Measurements from ENCODE around the gene SPIN2B. TPM values are rescaled to one million over a fixed set of nuclear protein-coding genes. Genes with fewer than 3 reads are reported as not detected.
"Not testable (repeated sequence)": the region's sequence is repeated elsewhere in the genome, so short reads cannot be mapped to it uniquely, and the experiment has no call there.

The SPIN2B gene
- 19.8 TPM for total RNA-seq

DNA sequence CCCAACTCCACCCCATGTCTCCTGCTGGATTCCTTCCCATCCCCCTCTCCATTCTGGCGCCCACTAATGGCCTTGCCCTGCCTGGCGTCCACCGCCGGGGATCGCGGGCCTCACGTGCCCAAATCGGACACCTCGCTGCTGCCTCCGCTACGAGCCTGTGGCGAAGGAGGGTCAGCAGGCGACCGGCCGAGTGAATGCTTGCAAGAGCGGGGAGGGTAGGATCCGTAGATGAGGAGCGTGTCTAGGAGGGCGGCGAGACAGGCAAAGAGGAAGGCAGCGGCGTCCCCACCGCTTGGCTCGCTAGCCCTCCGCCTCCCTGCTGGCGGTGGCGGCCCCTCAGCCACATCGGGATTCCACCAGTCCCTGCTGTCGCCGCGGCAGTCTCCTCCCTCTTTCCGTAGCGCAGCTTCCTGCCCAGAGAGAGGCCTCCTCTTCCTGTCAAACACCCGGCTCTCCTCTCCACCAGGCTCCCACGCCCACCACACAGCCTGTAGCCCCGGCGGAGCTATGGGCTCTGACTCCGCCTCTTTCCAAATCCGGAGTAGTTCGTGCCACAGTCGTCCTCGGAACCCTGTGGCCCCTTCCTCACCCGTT, at the start of gene SPIN2B:
Gene SPIN2B (minus strand): TSS at position 387 of the 594 bp plus-strand sequence.
- peak; percentile 79 for DNase-seq (ENCODE audit: low spot score)

DNA sequence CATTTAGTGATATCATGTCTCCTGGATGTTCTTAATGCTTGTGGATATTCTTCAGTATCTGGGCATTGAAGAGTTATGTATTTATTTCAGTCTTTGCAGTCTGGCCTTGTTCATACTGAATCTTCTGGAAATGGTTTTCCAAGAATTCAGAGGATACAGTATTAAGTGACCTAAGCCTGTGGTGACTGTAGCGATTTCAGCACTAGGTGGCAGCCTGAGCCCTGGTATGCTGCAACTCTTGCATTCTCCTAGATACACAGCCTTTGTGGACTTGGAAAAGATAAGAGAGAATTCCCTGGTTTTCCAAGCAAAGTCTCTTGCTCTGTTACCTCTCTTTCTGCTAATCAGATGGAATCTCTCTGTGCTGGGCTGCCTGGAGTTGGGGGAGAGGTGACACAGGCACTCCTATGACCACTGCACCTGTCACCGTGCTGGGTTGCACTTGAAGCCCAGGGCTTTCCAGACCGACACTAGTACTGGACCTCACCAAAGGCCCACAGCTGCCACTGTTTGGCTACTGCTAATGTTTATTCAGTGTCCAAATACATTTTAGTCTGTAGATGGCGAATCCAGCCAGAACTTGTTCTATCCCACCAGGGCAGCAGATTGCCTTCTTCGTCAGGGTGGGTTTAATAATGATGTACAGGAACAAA, 35.2 kb upstream of the SPIN2B start:
- no peak for DNase-seq (ENCODE audit: low spot score)

DNA sequence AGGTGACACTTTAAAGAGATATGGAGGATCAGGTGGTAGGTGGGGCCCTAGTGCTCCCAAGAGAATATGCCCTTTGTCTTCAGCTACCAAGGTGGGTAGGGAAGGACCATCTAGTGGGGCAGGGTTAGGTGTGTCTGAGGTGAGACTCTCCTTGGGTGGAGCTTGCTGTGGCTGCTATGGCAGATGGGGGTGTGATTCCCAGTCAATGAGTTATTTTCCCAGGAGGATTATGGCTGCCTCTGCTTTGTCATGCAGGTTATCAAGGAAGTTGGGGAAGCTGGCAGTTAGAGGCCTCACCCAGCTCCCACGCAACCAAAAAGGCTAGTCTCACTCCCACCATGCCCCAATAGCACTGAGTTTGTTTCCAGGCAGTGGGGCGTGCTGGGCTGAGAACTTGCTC, 33.8 kb upstream of the SPIN2B start:
- DNase-seq (ENCODE audit: low spot score), result no peak

DNA sequence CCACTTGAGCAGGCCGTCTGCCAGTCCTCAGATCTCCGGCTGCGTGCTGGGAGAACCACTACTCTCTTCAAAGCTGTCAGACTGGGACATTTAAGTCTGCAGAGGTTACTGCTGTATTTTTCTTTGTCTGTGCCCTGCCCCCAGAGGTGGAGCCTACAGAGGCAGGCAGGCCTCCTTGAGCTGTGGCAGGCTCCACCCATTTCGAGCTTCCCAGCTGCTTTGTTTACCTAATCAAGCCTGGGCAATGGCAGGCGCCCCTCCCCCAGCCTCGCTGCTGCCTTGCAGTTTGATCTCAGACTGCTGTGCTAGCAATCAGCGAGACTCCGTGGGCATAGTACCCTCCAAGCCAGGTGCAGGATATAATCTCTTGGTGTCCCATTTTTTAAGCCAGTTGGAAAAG, 30.9 kb upstream of the SPIN2B start:
- not testable (repeated sequence) for DNase-seq (ENCODE audit: low spot score)

DNA sequence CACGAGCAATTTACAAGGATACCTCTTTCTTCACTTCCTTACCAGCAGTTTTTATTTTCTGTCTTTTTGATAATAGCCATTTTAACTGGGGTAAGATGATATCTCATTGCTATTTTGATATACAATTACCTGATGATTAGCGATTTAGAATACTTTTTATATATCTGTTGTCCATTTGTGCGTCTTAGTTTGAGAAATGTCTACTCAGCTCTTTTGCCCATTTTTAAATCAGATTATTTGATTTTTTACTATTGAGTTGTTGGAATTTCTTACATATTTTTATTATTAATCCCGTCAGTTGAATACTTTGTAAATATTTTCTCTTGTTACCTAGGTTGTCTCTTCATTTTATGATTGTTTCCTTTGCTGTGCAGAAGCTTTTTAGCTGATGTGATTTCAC, 17.3 kb upstream of the SPIN2B start:
- no peak for DNase-seq (ENCODE audit: low spot score)

DNA sequence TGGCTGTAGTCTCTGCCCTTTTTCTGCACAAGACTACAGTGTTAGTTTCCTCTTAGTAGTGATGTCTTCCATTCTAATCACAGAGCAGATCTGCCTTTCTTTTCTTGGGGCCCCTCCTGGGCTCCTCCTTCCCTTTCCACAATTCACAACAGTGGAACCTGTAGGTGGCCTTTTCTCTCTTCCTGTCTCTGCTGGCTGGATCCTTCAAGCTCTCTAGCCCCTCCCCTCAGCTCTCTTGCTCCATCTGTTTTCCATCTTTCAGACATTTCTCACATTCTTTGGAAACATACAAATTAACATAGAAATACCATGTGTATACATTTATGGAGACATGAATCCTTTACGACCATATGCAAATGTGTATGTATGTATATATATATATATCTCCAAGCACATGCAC, 16.2 kb upstream of the SPIN2B start:
- DNase-seq (ENCODE audit: low spot score), result no peak

DNA sequence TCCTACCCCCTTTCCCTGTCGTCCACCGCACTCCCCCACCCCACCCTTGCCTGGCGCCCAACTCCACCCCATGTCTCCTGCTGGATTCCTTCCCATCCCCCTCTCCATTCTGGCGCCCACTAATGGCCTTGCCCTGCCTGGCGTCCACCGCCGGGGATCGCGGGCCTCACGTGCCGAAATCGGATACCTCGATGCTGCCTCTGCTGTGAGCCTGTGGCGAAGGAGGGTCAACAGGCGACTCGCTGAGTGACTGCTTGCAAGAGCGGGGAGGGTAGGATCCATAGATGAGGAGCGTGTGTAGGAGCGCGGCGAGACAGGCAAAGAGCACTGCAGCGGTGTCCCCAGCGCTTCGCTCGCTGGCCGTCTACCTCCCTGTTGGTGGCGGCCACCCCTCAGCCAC, 15.7 kb upstream of the SPIN2B start, which contains the start of gene SPIN2A:
Gene SPIN2A (minus strand): TSS at position 325 of the 400 bp plus-strand sequence. CDS start 800 bp downstream, outside the sequence.
- DNase-seq (ENCODE audit: low spot score), result not testable (repeated sequence)

DNA sequence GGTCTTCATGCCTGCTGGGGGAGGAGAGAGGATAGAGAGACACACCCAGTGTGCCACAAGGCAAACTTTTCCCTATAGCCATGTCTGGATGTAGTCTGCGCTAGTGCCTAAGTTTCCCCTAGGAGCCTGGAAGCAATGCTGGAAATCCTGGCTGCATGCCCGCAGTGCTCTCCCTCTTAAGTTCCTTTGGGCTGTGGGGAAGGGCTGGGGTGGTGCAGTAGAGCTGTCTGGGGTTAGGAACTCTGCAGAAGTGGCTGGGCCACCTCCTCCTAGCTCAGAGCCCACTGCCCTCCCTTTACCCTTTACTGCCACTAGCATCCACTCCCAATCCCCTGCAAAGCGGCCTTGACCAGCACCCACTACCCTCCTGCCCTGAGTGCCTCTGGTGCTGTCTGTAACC, 15.2 kb upstream of the SPIN2B start:
- DNase-seq (ENCODE audit: low spot score), result not testable (repeated sequence)

DNA sequence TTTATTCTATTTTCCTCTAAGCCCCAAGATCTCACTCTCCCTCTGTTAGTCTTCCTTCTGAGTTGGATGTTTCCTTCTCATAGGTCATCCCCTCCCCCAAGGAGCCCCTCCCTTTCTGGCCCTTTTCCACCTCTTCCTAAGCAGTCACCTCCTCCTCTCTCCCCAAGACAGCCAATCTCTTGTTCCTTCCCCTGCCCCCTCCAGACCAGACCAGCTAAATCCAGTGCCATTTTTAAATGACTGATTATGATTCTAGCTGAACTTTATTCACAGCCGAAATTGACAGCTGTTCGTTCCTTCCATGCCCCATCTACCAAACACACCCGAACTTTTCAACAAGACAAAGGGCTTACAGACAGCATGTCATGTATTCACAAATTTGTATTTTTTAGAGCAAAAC, 13.9 kb upstream of the SPIN2B start:
- DNase-seq (ENCODE audit: low spot score), result no peak

DNA sequence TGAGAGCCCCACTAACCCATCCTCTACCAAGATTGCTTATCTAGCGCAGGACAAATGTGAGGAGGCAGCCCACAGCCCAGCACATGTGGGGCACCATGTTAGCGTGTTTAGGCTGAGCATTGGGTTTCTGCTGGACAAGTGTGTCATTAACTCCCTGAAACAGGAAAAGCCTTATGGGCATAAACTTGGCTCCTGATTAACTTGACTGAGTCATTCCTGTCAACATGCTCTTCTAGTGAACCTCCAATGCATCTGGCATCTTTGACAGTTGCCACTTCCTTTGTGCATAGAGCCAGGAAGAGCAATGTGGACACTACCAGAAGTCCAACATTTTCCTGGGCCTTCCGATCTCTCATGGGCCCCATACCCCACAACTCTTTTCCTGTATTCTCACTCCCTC, 13.4 kb upstream of the SPIN2B start:
- no peak for DNase-seq (ENCODE audit: low spot score)

DNA sequence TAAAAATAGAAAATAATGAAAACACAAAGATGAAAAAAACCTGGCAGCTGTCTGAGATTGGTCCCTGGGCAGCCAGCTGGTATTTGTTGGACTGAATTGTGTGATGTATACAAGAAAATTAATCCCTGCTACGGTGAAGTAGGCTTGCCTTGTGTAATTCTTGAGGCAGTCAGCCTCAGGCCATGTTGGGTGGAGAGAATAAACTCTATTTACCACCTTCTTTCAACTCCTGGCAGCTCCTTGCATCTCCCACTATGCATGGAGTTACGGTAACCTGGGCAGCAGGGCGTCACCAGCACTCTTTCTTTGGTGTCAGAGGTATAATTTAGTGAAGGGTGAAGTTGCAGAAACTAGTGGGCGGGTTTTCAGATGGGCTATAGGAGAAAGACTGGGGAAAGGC, 12.4 kb upstream of the SPIN2B start:
- DNase-seq (ENCODE audit: low spot score), result no peak

DNA sequence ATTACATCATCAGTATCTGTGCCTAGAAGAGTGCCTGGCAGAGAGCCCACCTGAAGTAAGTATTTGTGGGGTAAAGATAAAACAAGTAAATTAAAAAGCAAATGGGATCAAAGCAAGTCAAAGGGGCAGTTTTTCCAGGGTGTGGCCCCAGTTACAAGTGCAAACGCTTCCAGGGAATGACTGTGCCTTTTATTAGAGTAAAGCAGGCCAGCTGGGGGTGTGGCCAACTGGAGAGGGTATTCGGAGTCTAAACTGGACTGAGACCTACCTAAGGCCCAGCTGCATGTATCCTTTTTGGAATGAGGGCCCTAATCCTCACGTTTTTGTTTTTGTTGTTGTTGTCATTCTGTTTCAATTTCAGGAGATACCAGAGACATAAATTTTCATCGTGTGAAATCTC, 11.9 kb upstream of the SPIN2B start:
- not testable (repeated sequence) for DNase-seq (ENCODE audit: low spot score)

DNA sequence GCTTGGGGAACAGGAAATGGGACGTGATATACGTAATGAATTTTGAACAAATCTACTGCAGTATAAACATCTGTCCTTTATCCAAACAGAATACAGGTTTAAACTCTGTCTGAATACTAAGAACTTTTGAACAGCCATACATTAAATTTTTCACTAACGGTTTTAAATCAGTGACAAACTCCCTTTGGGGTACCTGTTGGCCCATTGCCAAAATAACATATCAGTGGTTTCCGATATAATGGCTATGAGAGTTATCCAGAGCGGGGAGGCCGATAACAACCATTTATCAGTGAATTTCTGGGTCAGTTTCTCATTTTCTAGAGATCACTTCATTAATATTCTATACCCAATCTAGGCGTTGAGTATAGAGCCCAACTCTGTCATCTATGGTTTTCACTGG, 10.7 kb upstream of the SPIN2B start:
- no peak for DNase-seq (ENCODE audit: low spot score)

DNA sequence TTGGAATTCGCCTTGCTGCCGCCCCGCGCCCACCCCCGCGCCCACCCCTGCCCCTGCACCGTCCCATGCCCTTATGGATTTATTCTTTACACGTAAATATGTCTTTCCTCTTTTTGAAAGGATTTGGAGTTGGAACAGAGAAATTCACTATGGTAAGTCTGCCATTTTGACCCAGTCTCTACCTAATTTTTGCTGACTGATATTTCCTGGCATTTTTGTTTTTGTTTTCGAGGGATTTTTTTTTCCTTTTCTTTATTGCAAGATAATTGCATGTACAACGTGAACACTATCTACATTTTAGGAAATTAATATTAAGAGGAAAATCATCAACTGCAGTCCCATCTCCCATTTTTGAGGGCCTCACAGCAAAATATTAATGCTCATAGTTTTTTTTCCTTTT, 468 bp upstream of the SPIN2B start:
- DNase-seq (ENCODE audit: low spot score), result no peak

DNA sequence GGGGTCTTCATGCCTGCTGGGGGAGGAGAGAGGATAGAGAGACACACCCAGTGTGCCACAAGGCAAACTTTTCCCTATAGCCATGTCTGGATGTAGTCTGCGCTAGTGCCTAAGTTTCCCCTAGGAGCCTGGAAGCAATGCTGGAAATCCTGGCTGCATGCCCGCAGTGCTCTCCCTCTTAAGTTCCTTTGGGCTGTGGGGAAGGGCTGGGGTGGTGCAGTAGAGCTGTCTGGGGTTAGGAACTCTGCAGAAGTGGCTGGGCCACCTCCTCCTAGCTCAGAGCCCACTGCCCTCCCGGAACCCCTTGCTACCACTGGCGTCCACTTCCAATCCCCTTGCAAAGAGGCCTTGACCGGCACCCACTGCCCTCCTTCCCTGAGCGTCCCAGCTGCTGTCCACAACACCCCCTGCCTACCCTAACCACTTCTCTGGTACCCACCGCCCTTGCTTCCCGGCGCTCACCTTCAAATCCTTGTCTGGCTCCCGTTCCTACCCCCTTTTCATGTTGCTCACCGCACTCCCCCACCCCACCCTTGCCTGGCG, 658 bp downstream of the SPIN2B start:
- not testable (repeated sequence) for DNase-seq (ENCODE audit: low spot score)

DNA sequence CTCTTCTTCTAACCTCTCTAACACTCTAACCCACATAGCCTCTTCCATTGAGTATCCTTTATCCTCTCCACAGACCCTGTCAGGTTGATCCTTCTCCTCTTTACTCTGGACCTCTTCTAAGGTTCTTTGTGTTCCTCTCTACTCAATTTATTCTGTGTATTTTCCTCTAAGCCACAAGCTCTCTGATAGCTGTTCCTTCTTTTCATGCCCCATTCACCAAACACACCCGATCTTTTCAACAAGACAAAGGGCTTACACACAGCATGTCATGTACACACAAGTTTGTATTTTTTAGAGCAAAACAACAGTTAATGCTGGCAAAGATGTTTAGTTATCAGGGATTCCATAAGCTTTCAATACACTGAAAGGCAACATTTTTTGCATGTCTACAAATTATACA, 1.9 kb downstream of the SPIN2B start:
- DNase-seq (ENCODE audit: low spot score), result no peak

DNA sequence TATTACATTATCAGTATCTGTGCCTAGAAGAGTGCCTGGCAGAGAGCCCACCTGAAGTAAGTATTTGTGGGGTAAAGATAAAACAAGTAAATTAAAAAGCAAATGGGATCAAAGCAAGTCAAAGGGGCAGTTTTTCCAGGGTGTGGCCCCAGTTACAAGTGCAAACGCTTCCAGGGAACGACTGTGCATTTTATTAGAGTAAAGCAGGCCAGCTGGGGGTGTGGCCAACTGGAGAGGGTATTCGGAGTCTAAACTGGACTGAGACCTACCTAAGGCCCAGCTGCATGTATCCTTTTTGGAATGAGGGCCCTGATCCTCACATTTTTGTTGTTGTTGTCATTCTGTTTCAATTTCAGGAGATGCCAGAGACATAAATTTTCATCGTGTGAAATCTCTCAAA, 3.8 kb downstream of the SPIN2B start:
- not testable (repeated sequence) for DNase-seq (ENCODE audit: low spot score)

DNA sequence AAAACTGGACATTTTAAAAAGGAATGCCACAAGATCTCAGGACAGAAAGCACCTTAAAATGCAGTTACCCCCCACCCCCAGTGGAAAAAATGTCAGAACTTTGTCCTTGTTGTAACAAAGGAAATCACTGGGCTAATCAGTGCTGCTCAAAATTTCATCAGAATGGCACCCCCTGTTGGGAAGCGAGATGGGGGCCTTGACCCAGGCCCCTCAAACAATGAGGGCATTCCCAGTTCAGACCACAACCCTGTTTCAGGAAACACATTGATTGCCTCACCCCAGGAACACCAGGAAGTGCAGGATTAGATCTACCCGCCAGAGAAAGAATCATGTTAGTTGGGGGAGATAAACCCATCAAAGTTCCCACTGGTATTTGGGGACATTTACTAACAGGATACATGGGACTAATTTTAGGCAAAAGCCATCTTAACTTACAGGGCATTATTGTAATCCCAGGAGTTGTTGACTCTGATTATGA, 16.4 kb downstream of the SPIN2B start:
- DNase-seq (ENCODE audit: low spot score), result no peak

DNA sequence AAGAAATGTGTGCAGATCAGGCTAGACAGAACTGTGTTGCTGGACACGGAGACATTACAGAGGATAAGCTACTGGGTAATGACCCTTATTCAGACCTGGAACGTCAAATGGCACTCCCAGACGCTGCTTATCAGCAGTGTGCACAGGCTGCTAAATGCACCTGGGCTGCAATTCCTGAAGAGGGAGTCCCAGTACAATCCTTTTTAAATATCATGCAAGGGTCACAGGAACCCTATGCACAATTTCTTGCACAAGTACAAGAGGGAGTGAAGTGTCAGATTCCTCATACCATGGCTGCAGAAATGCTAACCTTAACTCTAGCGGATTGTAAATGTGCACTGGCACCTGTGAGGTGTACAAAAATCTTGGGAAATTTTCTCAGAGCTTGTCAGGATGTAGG, 16.9 kb downstream of the SPIN2B start:
- no peak for DNase-seq (ENCODE audit: low spot score)

DNA sequence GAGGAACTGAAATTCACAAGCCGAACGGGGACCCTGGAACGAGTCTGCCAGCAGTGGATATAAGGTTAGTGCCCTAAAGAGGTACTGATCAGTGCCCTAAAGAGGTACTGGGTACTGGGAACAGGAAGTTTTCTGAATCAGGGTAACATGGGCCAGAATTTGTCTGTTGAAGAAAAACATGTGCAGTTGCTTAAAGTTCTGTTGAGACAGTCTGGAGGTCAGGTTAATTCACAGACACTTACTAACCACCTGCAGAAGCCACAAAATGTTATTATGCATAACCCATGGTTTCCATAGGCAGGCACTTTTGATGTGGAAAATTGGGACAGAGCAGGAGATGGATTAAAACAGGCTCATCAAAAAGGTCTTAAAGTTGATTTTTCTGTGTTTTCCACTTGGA, 17.9 kb downstream of the SPIN2B start:
- DNase-seq (ENCODE audit: low spot score), result no peak

DNA sequence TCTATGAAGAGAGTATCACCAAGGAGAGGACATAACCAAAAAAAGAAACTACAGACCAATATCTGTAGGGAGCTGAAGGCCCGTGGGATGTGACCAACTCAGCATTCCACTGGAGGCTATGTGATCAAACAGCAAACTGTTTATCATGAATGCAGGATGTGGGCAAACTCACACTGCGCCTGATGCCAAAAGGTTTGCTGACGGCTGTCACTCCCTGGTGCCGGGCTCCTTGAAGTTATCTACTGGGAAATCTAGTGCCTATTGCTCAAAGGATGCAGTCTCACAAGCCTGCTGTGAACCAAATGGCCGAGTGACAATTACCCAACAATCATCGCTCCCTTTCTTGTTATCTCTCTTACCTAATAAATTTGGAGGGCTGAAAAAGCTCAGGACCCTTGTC, 18.4 kb downstream of the SPIN2B start:
- not testable (repeated sequence) for DNase-seq (ENCODE audit: low spot score)

DNA sequence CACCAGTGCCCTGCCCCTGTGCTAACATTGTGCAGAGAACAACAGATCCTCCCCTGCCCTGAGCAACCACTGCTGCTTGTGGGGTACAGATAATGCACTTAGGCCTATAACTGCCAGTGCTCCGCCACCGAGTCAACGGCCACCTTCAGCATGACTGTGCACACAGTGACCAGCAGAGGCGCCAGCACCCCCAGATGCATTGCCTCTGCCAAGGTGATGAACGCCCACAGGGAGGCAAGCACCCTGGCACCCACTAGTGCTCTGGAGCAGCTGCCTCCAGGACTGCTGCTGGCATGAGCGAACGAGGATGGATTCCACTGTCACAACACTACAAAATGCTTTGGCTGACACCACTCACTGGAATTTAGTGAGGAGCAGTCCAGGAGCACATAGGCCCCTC, 38.2 kb downstream of the SPIN2B start:
- no peak for DNase-seq (ENCODE audit: low spot score)

DNA sequence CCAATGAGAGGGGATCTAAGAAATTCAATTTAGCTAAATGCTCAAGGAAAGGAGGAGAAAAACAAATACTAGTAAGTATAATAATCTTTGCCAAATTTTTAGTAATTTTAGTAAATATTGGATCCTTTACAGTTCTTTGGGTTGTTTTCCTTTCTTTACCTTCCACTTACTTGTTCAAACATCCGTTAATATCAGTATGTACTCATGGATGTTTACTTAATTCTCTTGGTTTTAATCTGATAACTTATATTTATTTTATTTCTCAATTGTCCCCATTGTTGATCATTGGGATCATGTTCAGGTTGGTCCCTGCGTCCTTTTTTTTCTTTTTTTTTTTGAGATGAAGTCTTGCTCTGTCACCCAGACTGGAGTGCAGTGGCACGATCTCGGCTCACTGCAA, 46.9 kb downstream of the SPIN2B start:
- DNase-seq (ENCODE audit: low spot score), result no peak

Data from ureter (tissue), 1 donor.